IMR-90 (cell line): ENCODE measurements around the gene COPS7B. TPM values are rescaled to one million over a fixed set of nuclear protein-coding genes. Genes with fewer than 3 reads are reported as not detected.

Experiments used
- ATAC-seq: fragments of 200-7000 bp; cut with Tn5 transposase; 2 replicates; pipeline ENCODE4 v1.9.1; 2020; ENCODE audit warnings: low read depth, mild to moderate bottlenecking, moderate library complexity
- BruUV-seq: library from RNA; stranded (reverse); fragments of 400-500 nt; replicated peaks from 2 replicates; lab custom pipeline; 2021; lab: Mats Ljungman, UMichigan
- CTCF ChIA-PET: fragments of 300-600 bp; formaldehyde crosslinking; extraction: SDS; loops from one replicate; lab custom pipeline; 2021; ENCODE audit warnings: antibody characterized with exemption; lab: Yijun Ruan, JAX
- POLR2A ChIA-PET: fragments of 300-600 bp; sonication (Branson Sonifier 250); formaldehyde crosslinking; loops from one replicate; lab custom pipeline; 2022; ENCODE audit warnings: antibody characterized with exemption; ENCODE audit not compliant: unreplicated experiment; lab: Charles Lee
- DNase-seq: peaks from one replicate; pipeline ENCODE4 v3.0.0; 2013
- H2AFZ ChIP-seq: replicated peaks from 2 replicates; pipeline ENCODE3; 2013; ENCODE audit warnings: low read length, mild to moderate bottlenecking; ENCODE audit not compliant: poor library complexity
- H2AK5ac ChIP-seq: 2 replicates; pipeline ENCODE4 v1.6.1; 2013; ENCODE audit warnings: low read depth, low read length, inconsistent platforms
- H2AK9ac ChIP-seq: replicated peaks from 2 replicates; pipeline ENCODE3; 2013; ENCODE audit warnings: mild to moderate bottlenecking, low read depth, low read length, moderate library complexity; ENCODE audit not compliant: poor library complexity
- H2BK120ac ChIP-seq: 2 replicates; pipeline ENCODE4 v1.6.1; 2013; ENCODE audit warnings: low read depth, low read length, inconsistent platforms
- H2BK15ac ChIP-seq: 3 replicates; pipeline ENCODE4 v1.6.1; 2013; ENCODE audit warnings: low read depth, low read length, inconsistent platforms
- H2BK20ac ChIP-seq: 2 replicates; pipeline ENCODE4 v1.6.1; 2013; ENCODE audit warnings: low read depth, mild to moderate bottlenecking, inconsistent platforms, low read length, moderate library complexity
- H2BK5ac ChIP-seq: 2 replicates; pipeline ENCODE4 v1.6.1; 2013; ENCODE audit warnings: mild to moderate bottlenecking, low read depth, low read length, inconsistent platforms; ENCODE audit not compliant: poor library complexity, severe bottlenecking
- H3K14ac ChIP-seq: replicated peaks from 2 replicates; pipeline ENCODE4 v1.6.1; 2013; ENCODE audit warnings: low read depth, low read length, inconsistent platforms
- H3K18ac ChIP-seq: 2 replicates; pipeline ENCODE4 v1.6.1; 2013; ENCODE audit warnings: low read depth, low read length, control low read depth
- H3K23ac ChIP-seq: 2 replicates; pipeline ENCODE4 v1.6.1; 2013; ENCODE audit warnings: low read depth, low read length, inconsistent platforms
- H3K27ac ChIP-seq: 2 replicates; pipeline ENCODE4 v1.5.1; 2013; ENCODE audit warnings: mild to moderate bottlenecking, control low read depth, low read length; ENCODE audit not compliant: insufficient read depth
- H3K27me3 ChIP-seq: 2 replicates; pipeline ENCODE4 v1.6.1; 2013; ENCODE audit warnings: low read length; ENCODE audit not compliant: control insufficient read depth, insufficient read depth
- H3K36me3 ChIP-seq: 2 replicates; pipeline ENCODE4 v1.6.1; 2013; ENCODE audit warnings: low read length, mixed read lengths; ENCODE audit not compliant: control insufficient read depth, insufficient read depth
- H3K4ac ChIP-seq: 2 replicates; pipeline ENCODE4 v1.6.1; 2013; ENCODE audit warnings: low read depth, low read length, inconsistent platforms
- H3K4me1 ChIP-seq: 2 replicates; pipeline ENCODE4 v1.6.1; 2013; ENCODE audit warnings: low read length, mixed read lengths; ENCODE audit not compliant: control insufficient read depth, insufficient read depth
- H3K4me2 ChIP-seq: 2 replicates; pipeline ENCODE4 v1.6.1; 2013; ENCODE audit warnings: low read depth, mild to moderate bottlenecking, control low read depth, low read length, moderate library complexity
- H3K4me3 ChIP-seq: 2 replicates; pipeline ENCODE4 v1.5.1; 2013; ENCODE audit warnings: low read depth, mild to moderate bottlenecking, control low read depth, low read length, moderate library complexity; ENCODE audit not compliant: insufficient read depth
- H3K56ac ChIP-seq: 2 replicates; pipeline ENCODE4 v1.6.1; 2013; ENCODE audit warnings: low read length, inconsistent platforms; ENCODE audit not compliant: insufficient read depth; ENCODE audit errors: extremely low read depth
- H3K79me1 ChIP-seq, 2 experiments: 2 replicates each; pipeline ENCODE4 v1.6.1; 2013; ENCODE audit warnings: low read length in 2 of 2, inconsistent platforms in 1 of 2, low read depth in 1 of 2
- H3K9ac ChIP-seq: 2 replicates; pipeline ENCODE4 v1.6.1; 2013; ENCODE audit warnings: low read depth, low read length, control low read depth
- H3K9me1 ChIP-seq: 2 replicates; pipeline ENCODE4 v1.6.1; 2013; ENCODE audit warnings: low read length, inconsistent platforms; ENCODE audit not compliant: insufficient read depth
- H3K9me3 ChIP-seq: 2 replicates; pipeline ENCODE4 v1.6.1; 2013; ENCODE audit warnings: low read length; ENCODE audit not compliant: control insufficient read depth, insufficient read depth
- H4K20me1 ChIP-seq: 2 replicates; pipeline ENCODE4 v1.6.1; 2013; ENCODE audit warnings: low read length, inconsistent platforms; ENCODE audit not compliant: insufficient read depth
- H4K5ac ChIP-seq: 2 replicates; pipeline ENCODE4 v1.6.1; 2013; ENCODE audit warnings: mild to moderate bottlenecking, low read depth, low read length, control low read depth
- H4K8ac ChIP-seq, 2 experiments: 2 replicates each; pipeline ENCODE4 v1.6.1; 2013; ENCODE audit warnings: low read depth in 2 of 2, low read length in 2 of 2, control low read depth in 1 of 2, inconsistent platforms in 1 of 2
- H4K91ac ChIP-seq: 2 replicates; pipeline ENCODE4 v1.6.1; 2013; ENCODE audit warnings: low read depth, low read length, inconsistent platforms; ENCODE audit not compliant: insufficient read depth
- BHLHE40 ChIP-seq: fragments of 150-350 bp; IDR thresholded peaks from 2 replicates; pipeline ENCODE4 v1.6.1; 2016; ENCODE audit warnings: mild to moderate bottlenecking, low read depth, low read length
- CEBPB ChIP-seq: IDR thresholded peaks from 2 replicates; pipeline ENCODE4 v1.6.1; 2012; ENCODE audit warnings: low read depth, low read length, improper control_type of control experiment
- CHD1 ChIP-seq: IDR thresholded peaks from 2 replicates; pipeline ENCODE4 v1.6.1; 2012; ENCODE audit warnings: low read depth, low read length, improper control_type of control experiment
- CTCF ChIP-seq: conservative IDR thresholded peaks from 2 replicates; pipeline ENCODE4 v1.5.1; 2012; ENCODE audit warnings: mild to moderate bottlenecking, low read depth, low read length, improper control_type of control experiment
- ELK1 ChIP-seq: fragments of 150-350 bp; IDR thresholded peaks from 2 replicates; pipeline ENCODE4 v1.6.1; 2016; ENCODE audit warnings: low read depth, mild to moderate bottlenecking, low read length, moderate library complexity, borderline replicate concordance
- FOS ChIP-seq: fragments of 150-350 bp; IDR thresholded peaks from 2 replicates; pipeline ENCODE4 v1.6.1; 2016; ENCODE audit warnings: low read depth, low read length
- MAFK ChIP-seq: IDR thresholded peaks from 2 replicates; pipeline ENCODE4 v1.6.1; 2012; ENCODE audit warnings: low read depth, low read length, improper control_type of control experiment
- MAZ ChIP-seq: IDR thresholded peaks from 2 replicates; pipeline ENCODE4 v1.6.1; 2012; ENCODE audit warnings: low read depth, mild to moderate bottlenecking, low read length, improper control_type of control experiment, moderate library complexity, borderline replicate concordance
- MXI1 ChIP-seq: IDR thresholded peaks from 2 replicates; pipeline ENCODE4 v1.6.1; 2012; ENCODE audit warnings: low read depth, mild to moderate bottlenecking, low read length, moderate library complexity, borderline replicate concordance
- NFE2L2 ChIP-seq: fragments of 150-350 bp; IDR thresholded peaks from 2 replicates; pipeline ENCODE4 v1.6.1; 2016; ENCODE audit warnings: low read depth, mild to moderate bottlenecking, low read length
- POLR2A ChIP-seq: IDR thresholded peaks from 2 replicates; pipeline ENCODE4 v1.6.1; 2012; ENCODE audit warnings: mild to moderate bottlenecking, low read depth, low read length
- RAD21 ChIP-seq: IDR thresholded peaks from 2 replicates; pipeline ENCODE4 v1.6.1; 2012; ENCODE audit warnings: low read length, improper control_type of control experiment
- RCOR1 ChIP-seq: IDR thresholded peaks from 2 replicates; pipeline ENCODE4 v1.6.1; 2012; ENCODE audit warnings: mild to moderate bottlenecking, low read length, improper control_type of control experiment; ENCODE audit not compliant: insufficient replicate concordance
- RFX5 ChIP-seq: IDR thresholded peaks from 2 replicates; pipeline ENCODE4 v1.8.0; 2012; ENCODE audit warnings: low read depth, mild to moderate bottlenecking, low read length, moderate library complexity
- SMC3 ChIP-seq: fragments of 150-350 bp; IDR thresholded peaks from 2 replicates; pipeline ENCODE4 v1.6.1; 2016; ENCODE audit warnings: low read depth, mild to moderate bottlenecking, antibody characterized with exemption, low read length, moderate library complexity
- USF2 ChIP-seq: fragments of 150-350 bp; IDR thresholded peaks from 2 replicates; pipeline ENCODE4 v1.6.1; 2017; ENCODE audit warnings: mild to moderate bottlenecking, antibody characterized with exemption, low read length, low read depth
- dilution Hi-C: fragments of 300-500 bp; cut with HindIII; formaldehyde crosslinking; loops from one replicate; pipeline ENCODE4 v1.14.3; 2018; ENCODE audit warnings: low sequenced_read_pairs; ENCODE audit not compliant: unreplicated experiment
- in situ Hi-C: fragments of 300-500 bp; cut with MboI; formaldehyde crosslinking; loops from 3 replicates; pipeline ENCODE4 v1.14.3; 2019; ENCODE audit warnings: low sequenced_read_pairs, inconsistent platforms, mixed read lengths
- intact Hi-C: fragments of 100-400 bp; cut with micrococcal nuclease; formaldehyde crosslinking; loops from 2 replicates; pipeline ENCODE4 v1.10.0; 2022
- polyA plus RNA-seq, 3 experiments: library from polyadenylated mRNA; depleted of rRNA; stranded (reverse); fragments of >200 nt; gene quantifications; 2 replicates each; pipeline ENCODE4 v1.2.3, GENCODE V29; 2012; ENCODE audit warnings: low replicate concordance in 1 of 3
- total RNA-seq: library from RNA; depleted of rRNA; stranded (reverse); fragments of >200 nt; gene quantifications from 2 replicates; pipeline ENCODE4 v1.2.3, GENCODE V29; 2012

Gene COPS7B
- total and polyA plus RNA-seq, 2 of the 4 experiments (the other 2 are of a cell fraction) = 23.1 to 54.1 TPM

- Histone ChIP-seq H3K4me3 (no peak overlapping the region), H3K9me3 (no peaks in the 10 kb centered on the region), H4K8ac (no peak overlapping the region), H3K18ac (no peak overlapping the region), H4K5ac (no peak overlapping the region), H4K91ac (no peak overlapping the region), H3K79me1 (peaks cover 2 to 6% of the 10 kb centered on the region in 2 experiments; a peak in 2 of 4 replicates), H2BK20ac (no peak overlapping the region), H2AK9ac (no peak overlapping the region), H3K9ac (no peak overlapping the region), H3K4ac (no peak overlapping the region), H3K56ac (no peak overlapping the region), H3K4me1 (peaks cover 4% of the 10 kb centered on the region), H3K27me3 (no peaks in the 10 kb centered on the region), H2BK15ac (no peak overlapping the region), H3K4me2 (no peak overlapping the region), H2AFZ (no peak overlapping the region), H2BK5ac (no peak overlapping the region), H3K36me3 (no peaks in the 10 kb centered on the region), H3K23ac (no peak overlapping the region), H4K20me1 (no peaks in the 10 kb centered on the region), H3K9me1 (no peaks in the 10 kb centered on the region; the same call in 1 of the 2 replicates), H3K27ac (no peak overlapping the region), H3K14ac (no peak overlapping the region), H2AK5ac (no peak overlapping the region), H2BK120ac (no peak overlapping the region)
- BruUV-seq = no TSS peak
- TF ChIP-seq RAD21 (no peak), RCOR1 (no peak), RFX5 (no peak), NFE2L2 (no peak), MXI1 (no peak), POLR2A (no peak), USF2 (no peak), MAFK (no peak), CTCF (no peak), FOS (no peak), BHLHE40 (no peak), SMC3 (no peak), CHD1 (no peak), CEBPB (no peak), MAZ (no peak), ELK1 (no peak)
- ATAC-seq = no peak
- intact Hi-C loops = no loop called here
- ChIA-PET POLR2A (no interaction called here), CTCF (no interaction called here)
- dilution Hi-C loops = no loop called here
- DNase-seq = no peak
- in situ Hi-C loops = no loop called here
These were observed 22.1 kb upstream of the COPS7B start for GRCh38 chr2:231764124-231764523.
